Ureter (tissue), 1 donor: ENCODE results near the gene OR51E1. TPM values are rescaled to one million over a fixed set of nuclear protein-coding genes. Genes with fewer than 3 reads are reported as not detected.

ENCODE experiments used
- DNase-seq: peaks from one replicate; pipeline ENCODE4 v3.0.0-alpha.2; 2020; ENCODE audit warnings: low spot score
- total RNA-seq: library from RNA; stranded (reverse); gene quantifications from one replicate; pipeline ENCODE4 v1.2.4, GENCODE V29; 2023
- donor health status: DM: yes; HTN: yes; CAD: no.

OR51E1 gene
- 0.86 TPM for total RNA-seq

DNA sequence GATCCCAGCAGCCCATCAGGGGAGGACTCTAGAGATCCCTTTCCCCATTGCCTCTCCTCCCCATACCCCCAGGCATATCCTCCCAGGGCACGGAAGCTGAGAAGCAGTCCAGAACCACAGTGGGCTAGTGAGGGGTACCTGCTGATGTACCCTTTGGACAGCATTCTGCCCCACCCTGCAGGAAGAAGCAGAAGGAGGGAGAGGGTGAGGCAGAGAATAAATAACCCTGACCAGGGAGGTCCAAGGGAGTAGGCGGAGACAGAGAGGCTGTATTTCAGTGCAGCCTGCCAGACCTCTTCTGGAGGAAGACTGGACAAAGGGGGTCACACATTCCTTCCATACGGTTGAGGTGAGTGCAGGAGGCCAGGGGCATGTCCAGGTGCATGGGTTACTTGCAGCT lies at the start of gene OR51E1:
TSS of gene OR51E1 (plus strand) at position 301 of the 400 bp plus-strand sequence. CDS start 8,545 bp downstream, outside the sequence.
- DNase-seq = no peak

DNA sequence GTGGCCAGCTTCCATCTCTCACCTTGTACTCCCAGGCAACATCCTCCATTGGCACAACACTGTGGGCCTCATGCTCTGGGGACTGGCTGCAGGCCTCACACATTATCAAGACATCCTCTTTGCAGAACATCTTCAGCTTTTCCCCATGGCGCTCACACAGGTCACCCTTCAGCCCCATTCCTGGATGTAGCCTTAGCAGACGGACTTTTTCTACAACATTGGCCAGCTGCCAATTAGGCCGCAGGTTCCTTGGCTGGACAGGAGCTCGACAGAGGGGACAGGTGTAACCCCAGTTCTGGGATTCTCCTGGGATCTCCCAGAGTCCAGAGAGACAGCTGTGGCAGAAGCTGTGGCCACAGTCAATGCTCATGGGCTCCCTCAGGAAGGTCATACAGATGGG lies 38.7 kb upstream of the OR51E1 start:
- DNase-seq = no peak

DNA sequence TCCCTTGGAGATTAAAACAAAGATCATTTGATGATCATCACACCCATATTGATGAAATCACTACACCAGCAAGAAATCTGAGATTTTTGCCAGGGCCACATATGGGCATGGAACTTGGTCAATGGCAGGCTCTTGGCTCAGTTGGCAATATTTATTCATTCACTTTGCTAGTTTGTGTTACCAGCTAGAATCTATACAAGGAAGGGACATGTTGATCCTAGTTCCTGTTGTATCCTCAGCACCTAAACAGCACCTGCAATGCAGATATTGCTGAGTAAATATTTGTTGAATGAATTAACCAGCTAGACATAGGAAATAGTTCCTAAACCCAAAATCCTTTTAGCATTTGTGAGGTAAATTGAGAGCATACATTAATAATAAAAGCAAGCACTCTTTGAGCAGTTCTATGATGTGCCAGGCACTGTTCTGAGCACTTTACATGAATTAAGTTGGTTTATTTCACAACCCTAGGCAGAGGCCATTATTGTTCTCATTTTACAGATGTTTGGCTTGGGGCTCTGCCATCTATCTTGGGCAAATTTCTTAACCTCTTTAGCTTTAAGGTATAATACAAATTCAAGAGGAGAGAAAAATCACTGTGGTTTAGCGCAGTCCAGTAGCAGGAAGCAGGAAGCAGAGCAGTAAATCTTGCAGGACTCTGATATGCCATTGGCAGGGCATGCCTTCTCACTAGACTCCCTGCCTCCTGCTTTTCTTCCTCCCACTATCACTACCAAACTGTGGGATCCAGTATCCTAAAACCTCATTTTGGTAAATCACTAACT lies 37.4 kb upstream of the OR51E1 start:
- DNase-seq = no peak

DNA sequence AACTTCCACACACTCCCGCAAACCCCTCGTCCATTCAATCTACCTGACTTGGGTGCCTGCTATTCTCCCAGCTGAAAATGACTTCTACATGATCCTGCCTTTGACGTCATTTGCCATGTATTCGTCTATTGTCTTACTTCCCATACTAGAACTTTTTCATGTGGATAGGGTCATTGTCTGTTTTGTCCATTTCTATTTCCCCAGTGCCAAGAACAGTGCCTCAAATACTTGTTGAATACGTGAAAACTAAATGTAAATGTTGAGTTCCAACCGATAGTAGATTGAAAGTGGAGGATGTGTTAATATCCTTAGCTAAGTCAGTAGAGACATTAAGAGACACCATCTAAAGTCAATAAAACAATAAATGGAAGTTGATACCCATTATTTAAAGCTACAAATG lies 36.7 kb upstream of the OR51E1 start:
- DNase-seq = no peak

DNA sequence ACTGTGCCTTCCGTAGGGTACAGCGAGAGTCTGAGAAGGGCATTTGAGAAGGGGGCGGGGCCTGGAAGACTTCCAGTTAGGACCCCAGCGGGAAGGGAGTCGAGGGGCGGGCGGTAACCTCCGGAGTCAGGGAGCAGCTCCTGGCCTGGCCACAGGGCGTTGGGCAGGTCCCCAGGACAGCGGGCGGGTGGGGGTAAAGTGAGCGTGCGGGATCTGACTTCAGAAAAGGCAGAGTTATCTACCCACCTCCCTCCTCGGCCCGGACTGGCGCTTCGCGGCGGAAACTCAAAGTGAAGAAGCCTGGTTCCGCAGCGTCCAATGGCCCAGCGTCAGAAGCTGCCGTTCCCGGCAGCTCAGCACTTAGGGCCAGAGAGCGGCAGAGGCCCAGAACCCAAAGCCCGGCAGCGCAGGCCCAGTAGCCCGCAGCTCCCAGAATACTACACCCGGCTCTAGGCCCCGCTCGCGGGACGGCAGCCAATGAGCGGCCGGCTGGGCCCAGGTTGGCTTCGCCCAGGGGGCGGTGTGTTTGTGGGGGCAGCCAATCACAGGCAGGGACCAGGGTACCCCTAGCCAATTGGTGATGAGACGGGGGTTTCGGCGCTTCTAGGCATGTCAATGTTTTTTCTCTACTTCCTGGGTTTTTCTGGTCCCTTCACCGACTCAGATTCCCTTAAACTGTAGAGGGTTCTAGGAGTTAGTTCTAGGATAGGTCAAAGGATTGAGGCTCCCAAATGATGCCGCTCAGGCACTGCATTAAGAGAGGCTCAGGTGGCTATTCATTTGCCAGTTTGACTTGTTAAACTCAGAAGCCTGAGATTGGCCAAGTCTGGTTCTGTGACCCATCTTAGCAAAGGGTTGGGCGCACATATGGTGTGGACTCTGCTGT lies 35.8 kb upstream of the OR51E1 start, which contains the start of gene TRIM68:
TSS of gene TRIM68 (minus strand) at position 451 of the 886 bp plus-strand sequence. CDS start 2,727 bp downstream, outside the sequence.
- peak; percentile 97 for DNase-seq

GRCh38 chr11:4610258-4610935 lies 33.4 kb upstream of the OR51E1 start:
- DNase-seq = no peak

GRCh38 chr11:4611986-4612385 lies 31.8 kb upstream of the OR51E1 start:
- no peak for DNase-seq

DNA sequence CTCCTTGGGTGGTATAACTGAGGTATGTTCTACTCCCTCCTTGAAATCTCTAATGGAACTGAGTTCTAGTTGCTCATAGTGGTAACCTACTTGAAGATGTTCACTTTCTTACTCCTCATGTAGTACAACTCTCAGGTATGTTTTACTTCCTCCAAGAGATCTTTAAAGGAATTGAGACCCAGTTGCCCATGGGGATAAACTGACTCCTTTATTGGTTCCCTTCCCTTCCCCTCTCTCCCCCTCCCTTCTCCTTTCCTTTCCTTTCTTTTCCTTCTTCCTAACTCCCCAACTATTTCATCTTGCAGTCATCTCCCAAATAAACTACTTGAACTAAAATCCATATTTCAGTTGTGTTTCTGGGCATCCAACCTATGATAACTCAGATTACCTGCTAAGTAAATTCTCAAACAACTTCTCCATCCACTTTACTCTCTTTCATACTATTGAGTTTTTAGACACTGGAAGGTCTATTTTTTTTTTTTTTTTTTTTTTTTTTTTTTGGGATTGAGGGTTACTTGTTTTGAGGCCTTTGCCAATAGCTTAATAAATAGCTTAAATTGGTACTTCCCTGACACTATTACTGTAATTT lies 27.8 kb upstream of the OR51E1 start:
- no peak for DNase-seq

GRCh38 chr11:4619514-4619913 lies 24.3 kb upstream of the OR51E1 start:
- no peak for DNase-seq

- peak; percentile 74 for DNase-seq
Observed at GRCh38 chr11:4626207-4627099, 17.3 kb upstream of the OR51E1 start.

DNA sequence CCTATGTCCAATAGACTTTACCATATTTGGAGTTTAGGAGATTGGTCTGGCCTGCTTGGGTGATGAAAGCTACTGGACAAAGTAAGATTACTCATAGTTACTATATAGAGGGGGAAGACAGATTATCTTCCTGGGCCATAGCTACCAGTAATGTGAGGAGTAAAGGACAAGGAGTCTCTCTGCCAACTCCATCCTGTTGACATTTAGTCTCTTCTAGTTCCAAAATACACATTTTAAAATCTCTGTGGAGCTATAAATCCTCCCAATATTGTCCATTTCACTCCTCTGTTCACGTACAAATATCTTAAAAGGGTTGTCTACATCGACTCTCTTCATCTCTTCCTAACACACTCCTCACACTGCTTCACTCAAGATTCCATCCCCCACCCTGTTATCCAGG lies 7.6 kb upstream of the OR51E1 start:
- DNase-seq = no peak

DNA sequence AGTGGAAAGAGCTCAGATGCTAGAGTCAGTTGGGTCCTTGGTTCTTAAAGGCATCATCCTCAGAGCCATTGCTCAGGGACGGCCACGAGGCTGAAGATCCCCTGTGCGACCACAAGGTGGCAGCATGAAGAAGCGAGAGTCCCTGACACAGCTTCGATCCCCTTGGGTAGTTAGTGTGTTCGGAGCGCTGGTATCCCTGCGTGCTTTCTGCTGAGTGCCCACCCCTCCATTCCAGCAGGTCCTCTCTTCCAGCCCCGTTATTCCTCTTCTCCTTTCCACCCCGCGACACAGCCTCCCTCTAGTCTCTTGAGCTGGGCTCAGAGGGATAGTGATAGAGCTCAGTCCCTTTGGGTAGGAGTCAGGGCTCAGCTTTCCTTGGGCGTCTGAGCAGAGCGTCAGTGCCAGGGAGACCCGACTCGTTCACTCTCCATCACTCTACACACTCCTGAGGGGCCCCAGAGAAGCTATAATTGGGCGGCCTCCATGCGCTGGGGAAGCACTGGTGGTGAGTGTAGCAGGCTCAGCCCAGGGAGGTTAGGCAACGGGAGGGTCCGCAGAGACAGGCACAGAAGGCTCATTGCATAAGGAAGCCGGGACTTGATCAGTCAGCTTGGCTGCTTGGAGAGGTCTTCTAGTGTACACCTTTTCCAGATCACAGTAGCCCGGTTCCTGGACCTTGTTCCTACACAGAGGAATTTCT lies 6.7 kb upstream of the OR51E1 start, which contains the start of gene OR51D1:
TSS of gene OR51D1 (plus strand) at position 516 of the 700 bp plus-strand sequence. CDS start 2,314 bp downstream, outside the sequence.
- peak; percentile 80 for DNase-seq

DNA sequence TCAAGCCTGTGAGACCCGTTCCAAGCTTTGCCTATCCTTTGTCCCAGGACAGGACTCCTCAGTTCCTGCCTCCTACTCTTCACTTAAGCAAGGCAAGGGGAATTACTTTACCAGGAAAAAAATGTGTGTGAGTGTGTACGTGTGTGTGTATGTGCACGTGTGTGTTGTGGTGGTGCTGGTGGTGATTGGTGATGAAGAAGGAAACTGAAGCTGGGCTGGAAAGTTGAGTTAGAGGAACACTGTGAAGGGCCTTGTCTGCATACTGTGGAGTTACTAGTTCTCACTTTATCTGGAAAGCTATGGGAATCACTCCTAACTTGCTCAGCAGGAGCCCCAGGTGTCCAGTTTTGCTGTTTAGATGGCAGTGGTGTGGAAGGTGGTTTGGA lies 6.1 kb upstream of the OR51E1 start:
- DNase-seq = no peak

DNA sequence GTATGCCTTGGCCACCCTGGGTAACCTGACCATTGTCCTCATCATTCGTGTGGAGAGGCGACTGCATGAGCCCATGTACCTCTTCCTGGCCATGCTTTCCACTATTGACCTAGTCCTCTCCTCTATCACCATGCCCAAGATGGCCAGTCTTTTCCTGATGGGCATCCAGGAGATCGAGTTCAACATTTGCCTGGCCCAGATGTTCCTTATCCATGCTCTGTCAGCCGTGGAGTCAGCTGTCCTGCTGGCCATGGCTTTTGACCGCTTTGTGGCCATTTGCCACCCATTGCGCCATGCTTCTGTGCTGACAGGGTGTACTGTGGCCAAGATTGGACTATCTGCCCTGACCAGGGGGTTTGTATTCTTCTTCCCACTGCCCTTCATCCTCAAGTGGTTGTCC lies 3.9 kb upstream of the OR51E1 start:
- DNase-seq = no peak

DNA sequence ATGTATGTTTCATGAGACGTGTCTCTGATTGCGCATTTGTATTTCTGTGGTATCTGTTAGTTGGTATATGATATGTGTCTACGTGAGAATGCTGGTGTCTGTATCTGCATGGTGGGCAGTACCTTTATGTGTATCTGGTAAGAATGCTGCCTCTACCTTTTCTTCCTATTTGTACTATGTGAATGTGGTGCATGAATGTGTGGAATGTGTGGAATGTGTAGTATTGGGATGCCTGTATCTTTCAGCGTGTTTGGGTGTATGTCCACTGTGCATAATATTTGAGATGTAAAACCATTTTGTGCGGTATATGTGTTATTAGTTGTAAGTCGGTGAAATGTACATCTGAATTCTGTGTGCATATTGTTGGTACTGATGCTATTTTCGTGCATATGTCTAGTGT lies 2.3 kb upstream of the OR51E1 start:
- DNase-seq = no peak

DNA sequence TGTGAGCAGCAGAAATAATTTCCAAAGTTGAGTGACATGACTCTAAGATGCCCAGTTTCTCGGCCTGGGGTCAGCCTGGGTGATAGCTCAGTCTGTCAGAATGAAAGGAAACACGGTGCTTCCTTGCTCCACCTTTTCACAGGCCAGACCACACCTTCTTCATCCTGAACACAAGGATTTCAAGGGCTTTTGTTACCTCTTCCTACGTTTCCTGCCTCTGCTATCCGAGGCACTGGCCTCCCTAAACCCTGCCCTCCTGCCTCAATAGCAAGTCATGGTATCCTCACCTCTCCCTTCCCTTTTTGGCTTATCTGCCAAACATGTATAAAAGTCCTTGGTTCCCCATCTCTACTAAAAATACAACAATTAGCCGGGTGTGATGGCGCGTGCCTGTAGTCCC lies 1.7 kb upstream of the OR51E1 start:
- no peak for DNase-seq

DNA sequence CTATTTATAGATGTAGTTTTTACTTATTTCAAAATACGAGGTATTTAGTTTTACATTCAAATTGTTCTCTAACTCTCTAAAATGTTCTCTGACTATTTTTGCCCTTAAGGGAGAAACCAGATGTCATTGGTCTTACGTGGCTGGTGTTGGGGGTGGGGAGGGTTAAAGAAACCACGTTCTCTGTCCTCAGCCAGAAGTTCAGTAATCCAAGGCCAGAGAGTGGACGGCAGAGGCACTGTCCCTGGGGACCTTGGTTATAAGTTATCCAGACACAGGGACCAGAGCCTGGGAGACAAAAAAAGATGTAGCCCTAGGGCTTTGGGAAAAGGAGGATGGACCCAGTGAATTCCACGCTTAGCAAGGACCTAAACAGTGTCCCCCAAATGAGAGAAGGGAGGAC lies 706 bp upstream of the OR51E1 start:
- no peak for DNase-seq

DNA sequence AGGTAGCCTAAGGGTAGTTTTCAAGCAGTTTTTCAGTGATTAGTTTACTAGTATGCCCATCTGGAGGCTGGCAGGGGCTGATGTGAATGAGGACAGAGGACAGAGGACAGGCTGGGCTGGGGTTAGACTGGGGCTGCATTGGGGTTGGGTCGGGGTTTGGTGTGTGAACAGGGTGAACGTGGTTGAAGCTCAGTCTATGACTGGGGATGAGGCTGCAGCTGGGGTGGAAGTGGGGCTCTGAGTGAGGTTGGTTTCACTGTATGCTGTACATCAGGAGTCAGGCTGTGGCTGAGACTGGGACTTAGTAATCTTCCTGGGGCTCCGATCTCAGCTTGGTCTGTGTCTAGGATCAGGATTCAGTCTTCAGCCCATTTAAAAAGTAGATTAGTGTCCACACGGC lies 451 bp downstream of the OR51E1 start:
- no peak for DNase-seq

DNA sequence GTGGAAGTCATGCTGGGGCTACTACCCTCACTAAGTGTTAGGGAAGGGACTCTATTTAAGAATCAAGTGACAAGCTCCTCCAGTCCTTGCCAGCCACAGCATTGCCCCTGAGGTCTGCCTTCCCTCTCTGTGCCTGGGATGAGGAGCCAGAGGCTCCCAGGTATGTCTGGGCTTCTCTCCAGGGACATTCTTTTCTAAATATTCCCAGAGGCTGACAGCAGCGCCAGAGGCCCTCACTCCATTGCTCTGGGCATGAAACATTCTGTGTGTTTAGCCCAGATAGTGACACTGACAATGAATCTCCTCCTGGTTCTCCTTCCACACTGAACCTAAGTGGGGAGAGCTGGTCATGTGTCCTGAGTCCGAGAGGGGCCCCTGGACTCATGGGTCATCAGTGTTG lies 2.2 kb downstream of the OR51E1 start:
- no peak for DNase-seq

DNA sequence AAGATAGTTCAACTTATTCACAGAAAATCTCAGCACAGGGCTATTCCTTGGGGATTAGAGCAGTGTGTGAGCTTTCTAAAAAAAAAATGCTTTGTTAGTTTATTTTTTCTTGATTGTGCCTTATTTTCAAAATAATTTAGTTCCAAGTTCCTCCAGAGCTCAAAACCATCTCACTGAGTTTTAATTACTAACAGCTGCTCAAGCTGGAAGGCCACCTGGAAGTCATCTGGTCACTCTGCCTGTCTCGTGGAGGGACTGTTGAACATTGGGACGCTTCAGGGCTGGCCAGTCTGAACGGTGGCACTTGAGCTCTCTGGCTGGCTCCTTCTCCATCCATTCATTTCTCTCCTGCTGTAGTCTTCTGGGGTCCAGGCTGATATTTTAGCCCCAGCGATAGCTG lies 4.0 kb downstream of the OR51E1 start:
- no peak for DNase-seq
